ACC112 (cell line): ENCODE measurements around the gene DHCR7.

Experiments
- H2AFZ ChIP-seq: fragments of 200-600 bp; sonication (generic); one replicate; pipeline ENCODE4 v1.6.0; 2017; ENCODE audit warnings: antibody characterized with exemption, low read length; ENCODE audit not compliant: unreplicated experiment
- H3K27ac ChIP-seq: fragments of 200-600 bp; sonication (generic); 2 replicates; pipeline ENCODE4 v1.5.1; 2014; ENCODE audit warnings: low read depth, mild to moderate bottlenecking, antibody characterized with exemption, low read length, moderate library complexity
- H3K27me3 ChIP-seq: fragments of 200-600 bp; sonication (generic); 2 replicates; pipeline ENCODE4 v1.6.1; 2014; ENCODE audit warnings: mild to moderate bottlenecking, antibody characterized with exemption, low read length, moderate library complexity, mixed read lengths; ENCODE audit not compliant: insufficient read depth
- H3K36me3 ChIP-seq: fragments of 200-600 bp; sonication (generic); 2 replicates; pipeline ENCODE4 v1.6.1; 2016; ENCODE audit warnings: mild to moderate bottlenecking, antibody characterized with exemption, low read length, moderate library complexity, mixed read lengths; ENCODE audit not compliant: insufficient read depth
- H3K4me1 ChIP-seq: fragments of 200-600 bp; sonication (generic); one replicate; pipeline ENCODE4 v1.6.1; 2016; ENCODE audit warnings: low read length, mixed read lengths; ENCODE audit not compliant: insufficient read depth, unreplicated experiment, control insufficient read depth
- H3K4me3 ChIP-seq: fragments of 200-600 bp; sonication (generic); 2 replicates; pipeline ENCODE4 v1.5.1; 2014; ENCODE audit warnings: mild to moderate bottlenecking, low read depth, low read length
- H3K79me2 ChIP-seq: fragments of 200-600 bp; sonication (generic); one replicate; pipeline ENCODE4 v1.6.0; 2016; ENCODE audit warnings: low read length; ENCODE audit not compliant: control insufficient read depth, unreplicated experiment, insufficient read depth

Gene DHCR7

DNA sequence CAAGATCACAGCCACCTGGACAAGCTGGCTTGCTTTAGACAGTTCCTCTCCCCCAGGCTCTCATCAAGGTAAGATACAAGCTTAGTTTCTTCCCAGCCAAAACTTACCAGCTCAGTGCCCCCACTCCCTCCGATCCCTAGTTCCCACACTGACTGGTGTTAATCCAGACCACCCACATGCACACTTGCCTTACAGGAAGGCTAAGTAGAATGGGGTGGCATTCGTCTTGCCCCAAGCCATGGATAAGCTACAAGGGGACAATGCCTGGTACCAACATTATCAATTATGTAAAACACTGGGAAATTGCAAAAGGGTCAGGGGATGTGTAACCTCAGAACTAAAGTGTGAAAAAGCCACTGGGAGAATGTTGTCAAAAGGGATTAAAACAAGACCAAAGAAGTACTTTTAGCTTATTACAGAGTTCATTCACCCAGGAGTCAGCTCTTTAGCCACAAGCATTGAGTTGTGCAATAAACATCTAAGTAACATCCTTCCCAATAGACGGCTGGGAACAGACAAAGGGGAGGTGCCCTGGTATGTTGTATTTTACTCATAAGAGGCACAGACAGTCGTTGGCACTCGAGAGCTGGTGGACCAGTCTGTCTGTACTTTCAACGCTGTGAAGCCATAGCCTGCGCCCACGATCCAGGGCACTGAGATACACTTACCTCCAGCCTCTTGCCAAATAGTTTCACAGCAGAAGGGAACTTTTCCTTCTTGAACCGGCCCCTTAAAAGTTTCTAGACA lies 1.1 kb downstream of the DHCR7 start:
- Histone ChIP-seq H3K36me3 (peaks cover 32% of the 10 kb centered on the region), H3K27ac (no peak overlapping the region), H2AFZ (peak overlapping the region; percentile 67)

GRCh38 chr11:71446150-71446549 lies 2.0 kb downstream of the DHCR7 start:
- H2AFZ ChIP-seq, result no peak overlapping the region
- H3K27ac ChIP-seq, result no peak overlapping the region
- H3K36me3 ChIP-seq, result peaks cover 32% of the 10 kb centered on the region
- H3K27me3 ChIP-seq, result no peaks in the 10 kb centered on the region
- H3K79me2 ChIP-seq, result peaks cover 9% of the 10 kb centered on the region
- peaks cover 8% of the 10 kb centered on the region for H3K4me1 ChIP-seq
- no peak overlapping the region for H3K4me3 ChIP-seq

More for the DNA sequence above, 1.1 kb downstream of the DHCR7 start:
- peaks cover 8% of the 10 kb centered on the region for H3K4me1 ChIP-seq
- H3K27me3 ChIP-seq, result no peaks in the 10 kb centered on the region
- H3K4me3 ChIP-seq, result peak overlapping the region; percentile 99
- H3K79me2 ChIP-seq, result peaks cover 9% of the 10 kb centered on the region

GRCh38 chr11:71444811-71445210 lies 3.4 kb downstream of the DHCR7 start:
- peaks cover 5% of the 10 kb centered on the region for H3K4me1 ChIP-seq
- H3K27ac ChIP-seq, result no peak overlapping the region
- no peak overlapping the region for H3K4me3 ChIP-seq
- peaks cover 32% of the 10 kb centered on the region for H3K36me3 ChIP-seq
- H3K27me3 ChIP-seq, result no peaks in the 10 kb centered on the region
- H2AFZ ChIP-seq, result no peak overlapping the region
- peaks cover 9% of the 10 kb centered on the region for H3K79me2 ChIP-seq

DNA sequence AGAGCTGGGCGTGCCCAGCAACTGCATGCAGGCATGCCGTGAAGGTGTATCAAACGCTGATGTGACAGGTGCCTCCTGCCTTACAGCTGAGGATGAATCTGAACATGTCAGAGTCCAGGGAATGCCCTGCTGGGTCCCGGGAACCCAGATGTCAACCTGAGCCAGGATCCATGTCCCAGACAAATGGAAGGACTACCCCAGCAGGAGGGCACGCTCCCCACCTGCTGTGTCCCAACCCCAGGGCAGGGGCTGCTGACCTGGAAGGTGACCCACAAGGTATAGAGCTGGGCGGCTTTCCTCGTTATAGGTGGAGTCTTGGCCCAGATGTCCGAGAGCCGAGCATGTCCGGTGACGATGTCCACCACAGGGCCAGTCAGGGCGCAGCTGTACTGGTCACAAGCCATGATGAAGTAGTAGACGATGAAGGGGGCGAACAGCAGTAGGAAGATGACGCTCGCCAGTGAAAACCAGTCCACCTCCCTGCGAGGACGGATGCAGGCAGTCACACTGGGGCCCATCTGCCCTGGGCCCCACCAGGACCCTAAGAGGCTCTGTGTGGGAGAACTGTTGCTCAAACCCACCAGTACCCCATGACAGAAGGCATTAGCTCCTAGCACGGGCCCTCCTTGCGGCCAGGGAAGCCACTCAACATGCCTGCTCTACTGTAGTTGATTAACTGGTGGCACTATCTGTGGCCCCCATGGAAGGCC lies 4.3 kb downstream of the DHCR7 start:
- peaks cover 4% of the 10 kb centered on the region for H3K4me1 ChIP-seq
- no peak overlapping the region for H2AFZ ChIP-seq
- H3K27me3 ChIP-seq, result no peaks in the 10 kb centered on the region
- no peak overlapping the region for H3K4me3 ChIP-seq
- peaks cover 32% of the 10 kb centered on the region for H3K36me3 ChIP-seq
- peaks cover 4% of the 10 kb centered on the region for H3K79me2 ChIP-seq
- H3K27ac ChIP-seq, result no peak overlapping the region

- peaks cover 4% of the 10 kb centered on the region for H3K4me1 ChIP-seq
- no peak overlapping the region for H3K27ac ChIP-seq
- H3K36me3 ChIP-seq, result peaks cover 32% of the 10 kb centered on the region
These were observed 5.3 kb downstream of the DHCR7 start for GRCh38 chr11:71442880-71443279.

GRCh38 chr11:71442123-71442522 lies 6.1 kb downstream of the DHCR7 start:
- H3K27ac ChIP-seq, result no peak overlapping the region
- H3K27me3 ChIP-seq, result no peaks in the 10 kb centered on the region
- H3K4me3 ChIP-seq, result no peak overlapping the region
- H3K36me3 ChIP-seq, result peaks cover 32% of the 10 kb centered on the region
- peaks cover 4% of the 10 kb centered on the region for H3K4me1 ChIP-seq
- no peak overlapping the region for H2AFZ ChIP-seq
- no peaks in the 10 kb centered on the region for H3K79me2 ChIP-seq

More at GRCh38 chr11:71442880-71443279, 5.3 kb downstream of the DHCR7 start:
- H3K27me3 ChIP-seq, result no peaks in the 10 kb centered on the region
- no peak overlapping the region for H2AFZ ChIP-seq
- H3K79me2 ChIP-seq, result no peaks in the 10 kb centered on the region
- H3K4me3 ChIP-seq, result no peak overlapping the region

- no peaks in the 10 kb centered on the region for H3K79me2 ChIP-seq
- no peak overlapping the region for H3K4me3 ChIP-seq
- H3K4me1 ChIP-seq, result no peaks in the 10 kb centered on the region
- H2AFZ ChIP-seq, result no peak overlapping the region
- H3K27ac ChIP-seq, result no peak overlapping the region
- H3K27me3 ChIP-seq, result no peaks in the 10 kb centered on the region
- peaks cover 24% of the 10 kb centered on the region for H3K36me3 ChIP-seq
These were observed 6.9 kb downstream of the DHCR7 start for GRCh38 chr11:71441251-71441650.

GRCh38 chr11:71440021-71440755 lies 8.0 kb downstream of the DHCR7 start:
- Histone ChIP-seq H3K27ac (no peak overlapping the region), H3K4me1 (no peaks in the 10 kb centered on the region), H3K79me2 (no peaks in the 10 kb centered on the region), H3K4me3 (no peak overlapping the region), H2AFZ (no peak overlapping the region), H3K27me3 (no peaks in the 10 kb centered on the region), H3K36me3 (peaks cover 15% of the 10 kb centered on the region; the same call in 1 of the 2 replicates)

- H3K4me1 ChIP-seq, result peaks cover 2% of the 10 kb centered on the region
- H3K27me3 ChIP-seq, result no peaks in the 10 kb centered on the region
- H3K36me3 ChIP-seq, result peaks cover 5% of the 10 kb centered on the region; the same call in 1 of the 2 replicates
- no peak overlapping the region for H3K27ac ChIP-seq
- no peaks in the 10 kb centered on the region for H3K79me2 ChIP-seq
- H3K4me3 ChIP-seq, result no peak overlapping the region
- no peak overlapping the region for H2AFZ ChIP-seq
These were observed 9.5 kb downstream of the DHCR7 start for GRCh38 chr11:71438650-71439049.

- Histone ChIP-seq H3K79me2 (no peaks in the 10 kb centered on the region), H2AFZ (no peak overlapping the region), H3K4me1 (peaks cover 7% of the 10 kb centered on the region), H3K27me3 (no peaks in the 10 kb centered on the region), H3K36me3 (no peaks in the 10 kb centered on the region), H3K27ac (no peak overlapping the region), H3K4me3 (no peak overlapping the region)
These were observed 10.3 kb downstream of the DHCR7 start for GRCh38 chr11:71437879-71438278.
